Nasal cavity respiratory epithelium epithelial cell of viscerocranial mucosa (primary cell): Measurements from ENCODE around the gene TGFBR3. TPM values are rescaled to one million over a fixed set of nuclear protein-coding genes. Genes with fewer than 3 reads are reported as not detected.

Experiments
- total RNA-seq: library from RNA; depleted of rRNA; stranded (reverse); fragments of >200 nt; gene quantifications from 2 replicates; pipeline ENCODE4 v1.2.3, GENCODE V29; 2014

The TGFBR3 gene
- total RNA-seq, result 1.0 and 2.2 TPM in 2 replicates

GRCh38 chr1:91885716-91886506 is at the start of gene TGFBR3:
TSS of gene TGFBR3 (minus strand) at chr1:91886151. CDS start at chr1:91861531, 24,620 bp downstream.

Other genes with a start within 250 kb of the TGFBR3 start
- gene BRDT, start 63.2 kb upstream of the TGFBR3 start, total RNA-seq, result not detected in 2 replicates
- gene EPHX4, start 143.8 kb upstream of the TGFBR3 start, total RNA-seq, result under 0.01 and 0.28 TPM in 2 replicates
- 1.4 and 1.7 TPM in 2 replicates for gene SETSIP, start 189.3 kb upstream of the TGFBR3 start, total RNA-seq
- 3.4 and 7.0 TPM in 2 replicates for gene BTBD8, start 194.2 kb upstream of the TGFBR3 start, total RNA-seq